C4-2B (cell line): ENCODE measurements around the gene CADPS2.

Source experiments
- ZFX ChIP-seq: fragments of 450-650 bp; IDR thresholded peaks from 2 replicates; pipeline ENCODE4 v1.6.1; 2017
- TF ChIP-seq, protein P1 (sequence below): fragments of 450-650 bp; conservative IDR thresholded peaks from 2 replicates; pipeline ENCODE4 v1.5.1; 2017; ENCODE audit warnings: mild to moderate bottlenecking

DNA sequence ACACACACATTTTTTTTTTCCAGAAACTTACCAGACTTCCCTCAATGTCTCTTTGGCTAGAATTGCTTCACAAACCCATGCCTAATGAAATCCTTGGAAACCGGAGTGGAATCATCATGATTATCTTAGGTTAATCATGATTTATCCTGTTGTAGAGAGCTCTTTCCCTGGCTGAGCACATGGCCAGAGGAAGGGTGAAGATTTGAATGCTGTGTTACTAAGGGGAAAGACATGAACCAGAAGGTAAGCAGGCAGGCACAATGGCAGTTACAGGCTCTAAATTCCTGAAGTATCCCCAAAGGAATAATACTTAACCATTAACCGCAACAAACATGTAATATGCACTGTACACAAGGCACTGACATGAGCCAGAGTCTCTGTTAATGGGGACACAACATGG, 179.4 kb downstream of the CADPS2 start:
- TF ChIP-seq, protein P1, sequence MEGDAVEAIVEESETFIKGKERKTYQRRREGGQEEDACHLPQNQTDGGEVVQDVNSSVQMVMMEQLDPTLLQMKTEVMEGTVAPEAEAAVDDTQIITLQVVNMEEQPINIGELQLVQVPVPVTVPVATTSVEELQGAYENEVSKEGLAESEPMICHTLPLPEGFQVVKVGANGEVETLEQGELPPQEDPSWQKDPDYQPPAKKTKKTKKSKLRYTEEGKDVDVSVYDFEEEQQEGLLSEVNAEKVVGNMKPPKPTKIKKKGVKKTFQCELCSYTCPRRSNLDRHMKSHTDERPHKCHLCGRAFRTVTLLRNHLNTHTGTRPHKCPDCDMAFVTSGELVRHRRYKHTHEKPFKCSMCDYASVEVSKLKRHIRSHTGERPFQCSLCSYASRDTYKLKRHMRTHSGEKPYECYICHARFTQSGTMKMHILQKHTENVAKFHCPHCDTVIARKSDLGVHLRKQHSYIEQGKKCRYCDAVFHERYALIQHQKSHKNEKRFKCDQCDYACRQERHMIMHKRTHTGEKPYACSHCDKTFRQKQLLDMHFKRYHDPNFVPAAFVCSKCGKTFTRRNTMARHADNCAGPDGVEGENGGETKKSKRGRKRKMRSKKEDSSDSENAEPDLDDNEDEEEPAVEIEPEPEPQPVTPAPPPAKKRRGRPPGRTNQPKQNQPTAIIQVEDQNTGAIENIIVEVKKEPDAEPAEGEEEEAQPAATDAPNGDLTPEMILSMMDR, result no peak
- no peak for TF ChIP-seq ZFX
